SU-DHL-6 (cell line): ENCODE measurements around the gene SYTL5.

ENCODE experiments used
- EZH2phosphoT487 ChIP-seq: fragments of 200-600 bp; sonication (generic), shearing (Covaris generic); conservative IDR thresholded peaks from 2 replicates; pipeline ENCODE4 v1.6.1; 2018; ENCODE audit warnings: mild to moderate bottlenecking, antibody characterized with exemption, low read length, moderate library complexity, mixed read lengths
- TF ChIP-seq, protein P1 (sequence below): fragments of 200-600 bp; sonication (generic); IDR thresholded peaks from one replicate; pipeline ENCODE4 v1.5.1; 2017; ENCODE audit warnings: antibody characterized with exemption, mild to moderate bottlenecking, low read length, moderate library complexity; ENCODE audit not compliant: insufficient read depth, poor library complexity, severe bottlenecking

GRCh38 chrX:37975421-37975820, 30.9 kb upstream of the SYTL5 start:
- TF ChIP-seq, protein P1, sequence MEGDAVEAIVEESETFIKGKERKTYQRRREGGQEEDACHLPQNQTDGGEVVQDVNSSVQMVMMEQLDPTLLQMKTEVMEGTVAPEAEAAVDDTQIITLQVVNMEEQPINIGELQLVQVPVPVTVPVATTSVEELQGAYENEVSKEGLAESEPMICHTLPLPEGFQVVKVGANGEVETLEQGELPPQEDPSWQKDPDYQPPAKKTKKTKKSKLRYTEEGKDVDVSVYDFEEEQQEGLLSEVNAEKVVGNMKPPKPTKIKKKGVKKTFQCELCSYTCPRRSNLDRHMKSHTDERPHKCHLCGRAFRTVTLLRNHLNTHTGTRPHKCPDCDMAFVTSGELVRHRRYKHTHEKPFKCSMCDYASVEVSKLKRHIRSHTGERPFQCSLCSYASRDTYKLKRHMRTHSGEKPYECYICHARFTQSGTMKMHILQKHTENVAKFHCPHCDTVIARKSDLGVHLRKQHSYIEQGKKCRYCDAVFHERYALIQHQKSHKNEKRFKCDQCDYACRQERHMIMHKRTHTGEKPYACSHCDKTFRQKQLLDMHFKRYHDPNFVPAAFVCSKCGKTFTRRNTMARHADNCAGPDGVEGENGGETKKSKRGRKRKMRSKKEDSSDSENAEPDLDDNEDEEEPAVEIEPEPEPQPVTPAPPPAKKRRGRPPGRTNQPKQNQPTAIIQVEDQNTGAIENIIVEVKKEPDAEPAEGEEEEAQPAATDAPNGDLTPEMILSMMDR, result no peak
- TF ChIP-seq EZH2phosphoT487, result no peak
